Transverse colon (tissue), 4 donors: ENCODE measurements around the gene HYKK. TPM values are rescaled to one million over a fixed set of nuclear protein-coding genes. Genes with fewer than 3 reads are reported as not detected.

Source experiments
- DNase-seq: peaks from one replicate; pipeline ENCODE4 v3.0.0-alpha.2; 2019
- H3K27ac ChIP-seq, 4 donors: fragments of 200-600 bp; sonication (generic); 2 replicates each; pipeline ENCODE4 v1.5.1; 2016 to 2018; ENCODE audit warnings: inconsistent platforms in 4 of 4
- H3K27me3 ChIP-seq: fragments of 200-600 bp; sonication (generic); 2 replicates; pipeline ENCODE4 v1.5.1; 2017; ENCODE audit warnings: inconsistent platforms
- H3K36me3 ChIP-seq, 4 donors: fragments of 200-600 bp; sonication (generic); 2 replicates each; pipeline ENCODE4 v1.5.1; 2017 to 2019; ENCODE audit warnings: inconsistent platforms in 4 of 4
- H3K4me1 ChIP-seq, 4 donors: fragments of 200-600 bp; sonication (generic); 2 replicates each; pipeline ENCODE4 v1.5.1; 2017 to 2020; ENCODE audit warnings: inconsistent platforms in 4 of 4
- H3K4me3 ChIP-seq, 4 donors: fragments of 200-600 bp; sonication (generic); 1 replicate in 1 of 4; 2 replicates in 3 of 4; pipeline versions ENCODE4 v1.5.1 to v1.6.1; 2017 to 2019; ENCODE audit warnings: inconsistent platforms in 4 of 4
- H3K9me3 ChIP-seq, 2 donors: fragments of 200-600 bp; sonication (generic); 2 replicates each; pipeline ENCODE4 v1.5.1; 2017 to 2019; ENCODE audit warnings: inconsistent platforms in 2 of 2
- EP300 ChIP-seq: sonication (generic); formaldehyde crosslinking; IDR thresholded peaks from one replicate; pipeline ENCODE4 v1.6.1; 2017; ENCODE audit warnings: antibody characterized with exemption, low read depth
- POLR2A ChIP-seq: fragments of 450-650 bp; IDR thresholded peaks from one replicate; pipeline ENCODE4 v1.6.1; 2016; ENCODE audit warnings: antibody characterized with exemption, mild to moderate bottlenecking, moderate library complexity
- POLR2AphosphoS5 ChIP-seq, 3 donors: sonication (generic); formaldehyde crosslinking; IDR thresholded peaks; one replicate each; pipeline ENCODE4 v1.6.1; 2016; ENCODE audit warnings: antibody characterized with exemption in 3 of 3
- WGBS, 2 donors: methylation state at CpG; one replicate each; pipeline ENCODE4 v1.1.5; 2018; ENCODE audit warnings: low coverage in 1 of 2; 5-methylcytosine and 5-hydroxymethylcytosine counted together
- in situ Hi-C, 4 donors: fragments of 200-750 bp; cut with MboI; loops; one replicate each; pipeline versions ENCODE4 v1.15.0 to v1.15.1; 2017; ENCODE audit warnings: low sequenced_read_pairs in 3 of 4, low pct_ligation_motif_present in 1 of 4, low pct_unique_long_range_greater_than_20kb in 1 of 4
- intact Hi-C: fragments of 100-400 bp; cut with DNase I; formaldehyde crosslinking; loops from one replicate; pipeline ENCODE4 v1.15.1; 2023; ENCODE audit warnings: low total_unique reads
- total RNA-seq, 4 donors: library from RNA; depleted of rRNA; stranded (reverse); fragments of >200 nt; gene quantifications; one replicate each; pipeline ENCODE4 v1.1.0, GENCODE V29; 2016
- TF ChIP-seq, protein P1 (sequence below), 5 experiments: fragments of 200-600 bp in 3 of 5; fragments of 450-650 bp in 2 of 5; sonication (generic) in 3 of 5; IDR thresholded peaks; 1 replicate in 2 of 5; 2 replicates in 3 of 5; pipeline ENCODE4 v1.5.1; 2016 to 2017; ENCODE audit warnings: antibody characterized with exemption in 5 of 5, inconsistent platforms in 3 of 5, mild to moderate bottlenecking in 2 of 5, moderate library complexity in 1 of 5

HYKK gene
- total RNA-seq, 4 donors from 2014 or later = 4.5 to 7.6 (median 6.5) TPM

DNA sequence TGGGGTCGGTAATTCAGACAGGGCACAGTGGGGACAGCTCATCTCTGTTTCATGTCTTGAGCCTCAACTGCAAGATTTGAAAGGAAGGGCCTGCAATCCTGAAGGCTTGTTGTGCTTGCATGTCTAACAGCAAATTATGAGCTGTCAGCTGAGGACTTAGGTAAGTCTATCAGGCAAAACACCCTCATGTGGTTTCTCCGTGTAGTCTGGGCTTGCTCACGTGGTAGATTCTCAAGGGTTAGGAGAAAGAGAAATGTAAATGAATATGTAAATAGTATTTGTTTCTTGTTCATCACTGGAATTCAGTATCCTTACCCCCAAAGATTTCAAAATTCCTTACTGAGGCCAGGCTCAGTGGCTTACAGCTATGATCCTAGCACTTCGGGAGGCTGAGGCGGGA lies 30.1 kb upstream of the HYKK start:
- Histone ChIP-seq H3K4me3 (no peak overlapping the region), H3K36me3 (peaks cover 0 to 61% (median 28%) of the 10 kb centered on the region in 4 donors), H3K27ac (no peak overlapping the region), H3K4me1 (no peaks in the 10 kb centered on the region), H3K27me3 (no peaks in the 10 kb centered on the region), H3K9me3 (no peaks in the 10 kb centered on the region)
- in situ Hi-C loops (no loop called here), intact Hi-C loops (no loop called here)
- TF ChIP-seq EP300 (no peak), POLR2A (no peak), POLR2AphosphoS5 (IDR thresholded peaks at IDR 0.05) (no peak)
- TF ChIP-seq, protein P1, sequence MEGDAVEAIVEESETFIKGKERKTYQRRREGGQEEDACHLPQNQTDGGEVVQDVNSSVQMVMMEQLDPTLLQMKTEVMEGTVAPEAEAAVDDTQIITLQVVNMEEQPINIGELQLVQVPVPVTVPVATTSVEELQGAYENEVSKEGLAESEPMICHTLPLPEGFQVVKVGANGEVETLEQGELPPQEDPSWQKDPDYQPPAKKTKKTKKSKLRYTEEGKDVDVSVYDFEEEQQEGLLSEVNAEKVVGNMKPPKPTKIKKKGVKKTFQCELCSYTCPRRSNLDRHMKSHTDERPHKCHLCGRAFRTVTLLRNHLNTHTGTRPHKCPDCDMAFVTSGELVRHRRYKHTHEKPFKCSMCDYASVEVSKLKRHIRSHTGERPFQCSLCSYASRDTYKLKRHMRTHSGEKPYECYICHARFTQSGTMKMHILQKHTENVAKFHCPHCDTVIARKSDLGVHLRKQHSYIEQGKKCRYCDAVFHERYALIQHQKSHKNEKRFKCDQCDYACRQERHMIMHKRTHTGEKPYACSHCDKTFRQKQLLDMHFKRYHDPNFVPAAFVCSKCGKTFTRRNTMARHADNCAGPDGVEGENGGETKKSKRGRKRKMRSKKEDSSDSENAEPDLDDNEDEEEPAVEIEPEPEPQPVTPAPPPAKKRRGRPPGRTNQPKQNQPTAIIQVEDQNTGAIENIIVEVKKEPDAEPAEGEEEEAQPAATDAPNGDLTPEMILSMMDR (IDR thresholded peaks at IDR 0.05) = no peak
- DNase-seq = no peak
- WGBS, 2 donors = 73% methylated on average over 5 of the region's 5 CpGs; no CpG with 5 or more reads in 1 of the 2 donors

DNA sequence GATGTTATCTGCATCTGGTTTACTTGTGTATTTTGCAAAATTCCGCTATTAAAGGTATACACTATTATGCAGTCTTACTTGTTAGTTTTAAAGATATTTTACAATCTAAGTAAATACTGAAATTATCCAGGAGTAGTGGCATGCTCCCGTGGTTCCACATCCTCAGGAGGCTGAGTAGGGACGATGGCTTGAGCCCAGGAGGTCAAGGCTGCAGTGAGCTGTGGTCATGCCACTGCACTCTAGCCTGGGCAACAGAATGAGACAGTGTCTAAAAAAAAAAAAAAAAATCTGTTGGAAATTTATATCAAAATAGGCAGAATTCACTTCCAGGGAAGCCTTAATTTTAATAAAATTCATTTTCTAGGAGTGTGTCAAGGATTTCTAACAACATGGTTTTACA lies 27.7 kb upstream of the HYKK start:
- Histone ChIP-seq H3K27me3 (no peaks in the 10 kb centered on the region), H3K9me3 (no peaks in the 10 kb centered on the region), H3K36me3 (peaks cover 0 to 59% (median 26%) of the 10 kb centered on the region in 4 donors), H3K4me3 (no peak overlapping the region), H3K4me1 (no peaks in the 10 kb centered on the region), H3K27ac (no peak overlapping the region)
- in situ Hi-C loops (no loop called here), intact Hi-C loops (loop anchor here (5.0 kb wide), 1 partner anchor 172 kb away; no protein-coding TSS in a partner anchor)
- WGBS, 2 donors = 94% methylated on average over 3 of the region's 3 CpGs
- TF ChIP-seq POLR2A = no peak
- TF ChIP-seq, protein P1 (IDR thresholded peaks at IDR 0.05) = no peak
- no peak for TF ChIP-seq EP300
- TF ChIP-seq POLR2AphosphoS5 (IDR thresholded peaks at IDR 0.05) = no peak
- no peak for DNase-seq

DNA sequence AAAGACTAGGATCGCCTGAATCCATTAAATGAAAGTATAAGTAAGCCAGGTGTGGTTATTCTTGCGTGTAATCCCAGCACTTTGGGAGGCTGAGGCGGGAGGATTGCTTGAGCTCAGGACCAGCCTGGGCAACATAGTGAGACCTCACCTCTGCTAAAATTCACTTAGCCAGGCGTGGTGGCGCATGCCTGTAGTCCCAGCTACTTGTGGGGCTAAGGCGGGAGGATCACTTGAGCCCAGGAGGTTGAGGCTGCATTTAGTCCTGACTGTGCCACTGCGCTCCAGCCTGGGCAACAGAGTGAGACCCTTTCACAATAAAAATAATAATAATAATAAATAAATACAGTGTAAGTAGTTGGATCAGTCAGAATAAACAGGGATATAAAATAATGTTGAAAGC lies 25.5 kb upstream of the HYKK start:
- H3K9me3 ChIP-seq = no peaks in the 10 kb centered on the region
- H3K27ac ChIP-seq = no peak overlapping the region
- TF ChIP-seq, protein P1 (IDR thresholded peaks at IDR 0.05) = no peak
- no peak for TF ChIP-seq POLR2AphosphoS5 (IDR thresholded peaks at IDR 0.05)
- TF ChIP-seq EP300 = no peak
- no peak for TF ChIP-seq POLR2A
- H3K4me3 ChIP-seq = no peak overlapping the region
- no peaks in the 10 kb centered on the region for H3K4me1 ChIP-seq
- H3K36me3 ChIP-seq = peaks cover 0 to 66% (median 32%) of the 10 kb centered on the region in 4 donors
- intact Hi-C loops (loop anchor here (5.0 kb wide), 1 partner anchor 175 kb away; no protein-coding TSS in a partner anchor), in situ Hi-C loops (no loop called here)
- no peak for DNase-seq
- WGBS, 2 donors = 82 to 87% methylated on average over 3 to 7 of the region's 7 CpGs
- H3K27me3 ChIP-seq = no peaks in the 10 kb centered on the region

DNA sequence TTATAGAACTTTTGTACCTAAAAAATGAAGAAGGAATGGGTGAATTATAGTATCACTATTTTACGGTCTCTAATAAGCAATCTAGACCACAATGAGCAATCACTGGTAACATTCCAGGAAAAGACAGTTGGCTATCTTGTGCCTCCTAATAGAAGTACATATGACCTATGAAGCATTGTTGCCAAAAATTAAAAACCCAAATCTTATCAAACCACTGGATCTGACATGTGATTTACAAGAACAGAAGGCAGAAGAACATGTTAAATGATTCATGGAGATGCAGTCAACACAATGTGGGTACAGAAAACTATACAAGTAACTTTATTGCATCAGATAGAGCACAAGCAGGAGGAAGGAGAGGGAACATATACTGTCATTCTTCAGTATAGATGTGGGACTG lies 14.5 kb upstream of the HYKK start:
- H3K27me3 ChIP-seq = no peaks in the 10 kb centered on the region
- H3K27ac ChIP-seq = no peak overlapping the region
- in situ Hi-C loops (no loop called here), intact Hi-C loops (no loop called here)
- peaks cover 0 to 73% (median 35%) of the 10 kb centered on the region in 4 donors for H3K36me3 ChIP-seq
- DNase-seq = no peak
- H3K4me1 ChIP-seq = peaks cover 0 to 6% (median 0%) of the 10 kb centered on the region in 4 donors
- TF ChIP-seq POLR2AphosphoS5 (IDR thresholded peaks at IDR 0.05) (no peak), EP300 (no peak), POLR2A (no peak)
- TF ChIP-seq, protein P1 (IDR thresholded peaks at IDR 0.05) = no peak
- H3K4me3 ChIP-seq = no peak overlapping the region
- 83 to 94% methylated on average over 1 of the region's 1 CpG for WGBS, 2 donors
- no peaks in the 10 kb centered on the region for H3K9me3 ChIP-seq
